NCI-H524 (cell line): ENCODE results near the gene IER5.
A peak's percentile ranks its signal among the peaks of the same experiment; 100 is the strongest.

Source experiments
- DNase-seq, 2 experiments: peaks; one replicate each; lab custom pipeline; 2025; lab: John Stamatoyannopoulos, UW

IER5 gene

GRCh38 chr1:181077576-181078242 is 10.8 kb upstream of the IER5 start:
- peak; percentile 27 to 71 for DNase-seq

GRCh38 chr1:181079382-181079781 is 9.1 kb upstream of the IER5 start:
- no peak for DNase-seq

- no peak for DNase-seq
Measured at GRCh38 chr1:181079920-181080319, 8.6 kb upstream of the IER5 start.

- no peak for DNase-seq
Measured at GRCh38 chr1:181080556-181080955, 7.9 kb upstream of the IER5 start.

GRCh38 chr1:181081395-181081794 is 7.1 kb upstream of the IER5 start:
- DNase-seq: no peak

- peak; percentile 15 to 81 for DNase-seq
Measured at GRCh38 chr1:181083842-181084605, 4.5 kb upstream of the IER5 start.

- no peak for DNase-seq
Measured at GRCh38 chr1:181084606-181084969, 3.9 kb upstream of the IER5 start.

GRCh38 chr1:181086091-181086490 is 2.4 kb upstream of the IER5 start:
- no peak for DNase-seq

- DNase-seq: no peak
Measured at GRCh38 chr1:181086926-181087325, 1.6 kb upstream of the IER5 start.

GRCh38 chr1:181087400-181087901 is 1.0 kb upstream of the IER5 start:
- DNase-seq: no peak

- DNase-seq: peak in 1 of 2 experiments; percentile 41
Measured at GRCh38 chr1:181089017-181089675, 646 bp downstream of the IER5 start.

- peak; percentile 58 to 59 for DNase-seq
Measured at GRCh38 chr1:181089676-181090544, 1.4 kb downstream of the IER5 start.

GRCh38 chr1:181090641-181091126 is 2.2 kb downstream of the IER5 start:
- no peak for DNase-seq

- DNase-seq: no peak
Measured at GRCh38 chr1:181091309-181092040, 3.0 kb downstream of the IER5 start.

GRCh38 chr1:181092056-181092455 is 3.6 kb downstream of the IER5 start:
- DNase-seq: no peak

- no peak for DNase-seq
Measured at GRCh38 chr1:181092883-181093458, 4.5 kb downstream of the IER5 start.

GRCh38 chr1:181094416-181095212 is 6.1 kb downstream of the IER5 start:
- DNase-seq: no peak

- no peak for DNase-seq
Measured at GRCh38 chr1:181095260-181095659, 6.8 kb downstream of the IER5 start.

- no peak for DNase-seq
Measured at GRCh38 chr1:181095763-181096184, 7.3 kb downstream of the IER5 start.

GRCh38 chr1:181097242-181097641 is 8.7 kb downstream of the IER5 start:
- peak; percentile 31 to 81 for DNase-seq
